ENCODE data around the gene ZNF133. TPM values are rescaled to one million over a fixed set of nuclear protein-coding genes. Genes with fewer than 3 reads are reported as not detected.
"Not testable (repeated sequence)": the region's sequence is repeated elsewhere in the genome, so short reads cannot be mapped to it uniquely, and the experiment has no call there.

The ZNF133 gene
- total and polyA plus RNA-seq, 2 experiments from 2014 or later = 9.4 to 15.1 TPM

GRCh38 chr20:18248545-18248944 lies 39.8 kb upstream of the ZNF133 start:
- not testable (repeated sequence) for H3K36me3 ChIP-seq (ENCODE audit: insufficient read depth); H3K27me3 Mint-ChIP-seq (ENCODE audit: insufficient read depth, low read depth, poor library complexity); H3F3A ChIP-seq (replicated peaks; ENCODE audit: low read depth); DNase-seq (ENCODE audit: low spot score); H3K4me1 ChIP-seq (ENCODE audit: insufficient read depth); H3K27ac Mint-ChIP-seq; H3K9me3 Mint-ChIP-seq; H3K9me2 ChIP-seq (ENCODE audit: insufficient read depth); H3K27me3 ChIP-seq (ENCODE audit: insufficient read depth); H3K27ac ChIP-seq (ENCODE audit: low read depth); H3K4me3 Mint-ChIP-seq; H3K4me3 ChIP-seq; H3K79me2 ChIP-seq (replicated peaks; ENCODE audit: insufficient read depth); H3K4me2 ChIP-seq; H3K36me3 Mint-ChIP-seq (ENCODE audit: low read depth); ATAC-seq; H3K4me1 Mint-ChIP-seq; H2AFZ ChIP-seq; H4K20me1 ChIP-seq (replicated peaks; ENCODE audit: insufficient read depth)

GRCh38 chr20:18250217-18250616 lies 38.1 kb upstream of the ZNF133 start:
- Histone ChIP-seq H3K36me3 (ENCODE audit: insufficient read depth) (no peaks in the 10 kb centered on the region), H3K79me2 (replicated peaks; ENCODE audit: insufficient read depth) (no peaks in the 10 kb centered on the region), H2AFZ (no peak overlapping the region), H3K4me2 (no peak overlapping the region), H3K27ac (ENCODE audit: low read depth) (no peak overlapping the region), H3K9me2 (ENCODE audit: insufficient read depth) (no peaks in the 10 kb centered on the region), H3F3A (replicated peaks; ENCODE audit: low read depth) (no peaks in the 10 kb centered on the region), H4K20me1 (replicated peaks; ENCODE audit: insufficient read depth) (no peaks in the 10 kb centered on the region), H3K27me3 (ENCODE audit: insufficient read depth) (no peaks in the 10 kb centered on the region), H3K4me3 (no peak overlapping the region), H3K4me1 (ENCODE audit: insufficient read depth) (no peaks in the 10 kb centered on the region)
- Mint-ChIP-seq H3K27ac (no peak overlapping the region), H3K36me3 (ENCODE audit: low read depth) (no peaks in the 10 kb centered on the region), H3K4me3 (no peak overlapping the region), H3K27me3 (ENCODE audit: insufficient read depth, low read depth, poor library complexity) (no peaks in the 10 kb centered on the region), H3K4me1 (no peaks in the 10 kb centered on the region), H3K9me3 (no peaks in the 10 kb centered on the region)
- ATAC-seq (no peak), DNase-seq (ENCODE audit: low spot score) (no peak)
- no peak for TF ChIP-seq REST (IDR thresholded peaks at IDR 0.05; ENCODE audit: unreplicated experiment)
- no peak for TF ChIP-seq ZNF331 (CRISPR knock-in tag; IDR thresholded peaks at IDR 0.05; ENCODE audit: low read depth)
- no peak for TF ChIP-seq EZH2phosphoT487 (IDR thresholded peaks at IDR 0.05; ENCODE audit: unreplicated experiment)
- TF ChIP-seq STAT1 (IDR thresholded peaks at IDR 0.05; ENCODE audit: unreplicated experiment) = no peak

GRCh38 chr20:18252597-18253451 lies 35.5 kb upstream of the ZNF133 start:
- Histone ChIP-seq H3K9me2 (ENCODE audit: insufficient read depth) (no peaks in the 10 kb centered on the region), H4K20me1 (replicated peaks; ENCODE audit: insufficient read depth) (no peaks in the 10 kb centered on the region), H3F3A (replicated peaks; ENCODE audit: low read depth) (no peaks in the 10 kb centered on the region), H3K4me2 (no peak overlapping the region), H2AFZ (no peak overlapping the region), H3K4me3 (no peak overlapping the region), H3K4me1 (ENCODE audit: insufficient read depth) (no peaks in the 10 kb centered on the region), H3K27me3 (ENCODE audit: insufficient read depth) (no peaks in the 10 kb centered on the region), H3K79me2 (replicated peaks; ENCODE audit: insufficient read depth) (no peaks in the 10 kb centered on the region), H3K27ac (ENCODE audit: low read depth) (no peak overlapping the region), H3K36me3 (ENCODE audit: insufficient read depth) (no peaks in the 10 kb centered on the region)
- ATAC-seq (no peak), DNase-seq (ENCODE audit: low spot score) (no peak)
- no peaks in the 10 kb centered on the region for H3K27me3 Mint-ChIP-seq (ENCODE audit: insufficient read depth, low read depth, poor library complexity)
- no peak overlapping the region for H3K27ac Mint-ChIP-seq
- H3K36me3 Mint-ChIP-seq (ENCODE audit: low read depth) = no peaks in the 10 kb centered on the region
- no peaks in the 10 kb centered on the region for H3K9me3 Mint-ChIP-seq
- H3K4me3 Mint-ChIP-seq = no peak overlapping the region
- no peaks in the 10 kb centered on the region for H3K4me1 Mint-ChIP-seq
- no peak for TF ChIP-seq ETS1 (IDR thresholded peaks at IDR 0.05)
- TF ChIP-seq EZH2 (IDR thresholded peaks at IDR 0.05; ENCODE audit: low read depth, unreplicated experiment) = no peak
- TF ChIP-seq CTCF (conservative IDR thresholded peaks at IDR 0.05; ENCODE audit: low read depth in 2 of 2) = no peak
- no peak for TF ChIP-seq STAT1 (IDR thresholded peaks at IDR 0.05; ENCODE audit: unreplicated experiment)
- no peak for TF ChIP-seq REST (IDR thresholded peaks at IDR 0.05; ENCODE audit: unreplicated experiment)
- no peak for TF ChIP-seq ZNF331 (CRISPR knock-in tag; IDR thresholded peaks at IDR 0.05; ENCODE audit: low read depth)

Data from GM23338 (cell line).